Osteoblast (primary cell): ENCODE data around the gene FIBIN. TPM values are rescaled to one million over a fixed set of nuclear protein-coding genes. Genes with fewer than 3 reads are reported as not detected.

Source experiments
- DNase-seq: peaks from one replicate; pipeline ENCODE4 v3.0.0; 2011; ENCODE audit warnings: low spot score, mixed read lengths; ENCODE audit not compliant: insufficient read length; ENCODE audit errors: missing footprints
- H2AFZ ChIP-seq: 2 replicates; pipeline ENCODE4 v1.6.0; 2011; ENCODE audit warnings: mild to moderate bottlenecking, low read length
- H3K27ac ChIP-seq: 2 replicates; pipeline ENCODE4 v1.5.1; 2011; ENCODE audit warnings: mild to moderate bottlenecking, low read depth, low read length, moderate library complexity
- H3K27me3 ChIP-seq: 2 replicates; pipeline ENCODE4 v1.6.0; 2012; ENCODE audit warnings: mild to moderate bottlenecking, control low read depth, inconsistent platforms, low read length, moderate library complexity; ENCODE audit not compliant: insufficient read depth
- H3K36me3 ChIP-seq: 2 replicates; pipeline ENCODE4 v1.5.1; 2011; ENCODE audit warnings: mild to moderate bottlenecking, low read length, control low read depth, moderate library complexity; ENCODE audit not compliant: insufficient read depth
- H3K4me1 ChIP-seq: 2 replicates; pipeline ENCODE4 v1.5.1; 2011; ENCODE audit warnings: mild to moderate bottlenecking, low read length, control low read depth, moderate library complexity; ENCODE audit not compliant: insufficient read depth
- H3K4me2 ChIP-seq: 2 replicates; pipeline ENCODE4 v1.6.0; 2011; ENCODE audit warnings: mild to moderate bottlenecking, low read length; ENCODE audit not compliant: insufficient read depth
- H3K4me3 ChIP-seq: fragments of 200-600 bp; sonication (generic); 3 replicates; pipeline ENCODE4 v1.5.1; 2012; ENCODE audit warnings: mild to moderate bottlenecking, low read length, inconsistent platforms; ENCODE audit not compliant: insufficient read depth
- H3K79me2 ChIP-seq: 2 replicates; pipeline ENCODE4 v1.6.0; 2012; ENCODE audit warnings: mild to moderate bottlenecking, low read length, control low read depth, inconsistent platforms; ENCODE audit not compliant: insufficient read depth
- H3K9me3 ChIP-seq: 2 replicates; pipeline ENCODE4 v1.5.1; 2011; ENCODE audit warnings: low read depth, low read length, control low read depth
- H4K20me1 ChIP-seq: 2 replicates; pipeline ENCODE4 v1.6.0; 2012; ENCODE audit warnings: mild to moderate bottlenecking, low read length, control low read depth; ENCODE audit not compliant: insufficient read depth
- total RNA-seq: library from RNA; depleted of rRNA; stranded (reverse); fragments of >200 nt; gene quantifications from 2 replicates; pipeline ENCODE4 v1.2.3, GENCODE V29; 2012
- TF ChIP-seq, protein P1 (sequence below): IDR thresholded peaks from 2 replicates; pipeline ENCODE4 v1.5.1; 2011; ENCODE audit warnings: mild to moderate bottlenecking, low read depth, low read length, moderate library complexity; ENCODE audit errors: extremely low read depth

The FIBIN gene
- total RNA-seq, 1 donor: 30.0 TPM

DNA sequence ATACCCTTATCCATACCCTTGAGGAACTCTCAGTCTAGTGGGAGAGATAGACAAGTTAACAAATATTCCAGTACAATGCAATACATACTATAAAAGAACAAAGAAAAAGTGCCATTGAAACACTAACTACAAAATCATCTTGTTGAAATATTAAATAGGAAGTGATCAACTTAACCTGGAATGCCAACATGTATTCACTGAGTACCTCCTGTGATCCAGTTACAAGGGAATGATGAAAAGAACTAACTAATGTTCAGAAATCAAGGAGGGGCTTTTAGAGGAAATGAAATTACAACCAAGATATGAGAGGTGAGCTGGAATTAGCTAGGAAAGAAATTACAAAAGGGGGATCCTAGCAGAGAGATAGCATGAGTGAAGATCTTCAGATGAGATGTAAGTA, 6.2 kb upstream of the FIBIN start:
- H2AFZ ChIP-seq: no peak overlapping the region
- H3K4me1 ChIP-seq: peaks cover 23% of the 10 kb centered on the region
- H3K9me3 ChIP-seq: no peaks in the 10 kb centered on the region
- H3K79me2 ChIP-seq: no peaks in the 10 kb centered on the region
- TF ChIP-seq, protein P1, sequence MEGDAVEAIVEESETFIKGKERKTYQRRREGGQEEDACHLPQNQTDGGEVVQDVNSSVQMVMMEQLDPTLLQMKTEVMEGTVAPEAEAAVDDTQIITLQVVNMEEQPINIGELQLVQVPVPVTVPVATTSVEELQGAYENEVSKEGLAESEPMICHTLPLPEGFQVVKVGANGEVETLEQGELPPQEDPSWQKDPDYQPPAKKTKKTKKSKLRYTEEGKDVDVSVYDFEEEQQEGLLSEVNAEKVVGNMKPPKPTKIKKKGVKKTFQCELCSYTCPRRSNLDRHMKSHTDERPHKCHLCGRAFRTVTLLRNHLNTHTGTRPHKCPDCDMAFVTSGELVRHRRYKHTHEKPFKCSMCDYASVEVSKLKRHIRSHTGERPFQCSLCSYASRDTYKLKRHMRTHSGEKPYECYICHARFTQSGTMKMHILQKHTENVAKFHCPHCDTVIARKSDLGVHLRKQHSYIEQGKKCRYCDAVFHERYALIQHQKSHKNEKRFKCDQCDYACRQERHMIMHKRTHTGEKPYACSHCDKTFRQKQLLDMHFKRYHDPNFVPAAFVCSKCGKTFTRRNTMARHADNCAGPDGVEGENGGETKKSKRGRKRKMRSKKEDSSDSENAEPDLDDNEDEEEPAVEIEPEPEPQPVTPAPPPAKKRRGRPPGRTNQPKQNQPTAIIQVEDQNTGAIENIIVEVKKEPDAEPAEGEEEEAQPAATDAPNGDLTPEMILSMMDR: no peak
- peak; percentile 58 for DNase-seq
- H3K4me3 ChIP-seq: no peak overlapping the region
- H3K4me2 ChIP-seq: no peak overlapping the region
- no peaks in the 10 kb centered on the region for H3K27me3 ChIP-seq
- no peak overlapping the region for H3K27ac ChIP-seq
- H4K20me1 ChIP-seq: no peaks in the 10 kb centered on the region
- no peaks in the 10 kb centered on the region for H3K36me3 ChIP-seq

DNA sequence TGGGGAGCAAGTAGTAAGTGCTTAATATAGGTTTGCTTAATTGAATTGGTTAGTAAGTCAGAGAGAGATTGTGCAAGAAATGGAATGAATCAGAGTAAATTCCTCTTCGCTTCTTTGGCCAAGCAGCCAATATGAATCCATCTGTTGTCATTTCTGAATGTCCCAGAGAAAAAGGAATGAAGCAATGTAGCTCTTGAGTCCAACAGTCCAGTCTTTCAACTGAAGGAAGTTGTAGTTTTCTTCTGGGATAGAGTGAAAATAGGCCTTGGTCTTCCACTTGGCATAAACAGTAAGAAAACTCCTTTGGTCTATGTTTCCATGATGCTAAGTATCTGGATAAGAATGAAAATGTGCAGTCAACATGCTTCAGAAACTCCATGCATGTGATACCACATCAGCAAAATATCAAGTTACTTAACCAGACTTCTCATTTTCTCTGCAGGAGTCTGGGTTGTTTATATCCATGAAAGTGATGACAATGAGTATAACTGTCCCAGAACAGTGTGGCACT, 1.8 kb upstream of the FIBIN start:
- Histone ChIP-seq H4K20me1 (no peaks in the 10 kb centered on the region), H3K27ac (peak overlapping the region; percentile 67), H3K4me3 (no peak overlapping the region), H3K79me2 (peaks cover 6% of the 10 kb centered on the region), H3K4me2 (peak overlapping the region; percentile 43), H2AFZ (no peak overlapping the region), H3K9me3 (no peaks in the 10 kb centered on the region), H3K4me1 (peaks cover 20% of the 10 kb centered on the region), H3K36me3 (no peaks in the 10 kb centered on the region), H3K27me3 (no peaks in the 10 kb centered on the region)
- TF ChIP-seq, protein P1: no peak
- DNase-seq: peak; percentile 88

DNA sequence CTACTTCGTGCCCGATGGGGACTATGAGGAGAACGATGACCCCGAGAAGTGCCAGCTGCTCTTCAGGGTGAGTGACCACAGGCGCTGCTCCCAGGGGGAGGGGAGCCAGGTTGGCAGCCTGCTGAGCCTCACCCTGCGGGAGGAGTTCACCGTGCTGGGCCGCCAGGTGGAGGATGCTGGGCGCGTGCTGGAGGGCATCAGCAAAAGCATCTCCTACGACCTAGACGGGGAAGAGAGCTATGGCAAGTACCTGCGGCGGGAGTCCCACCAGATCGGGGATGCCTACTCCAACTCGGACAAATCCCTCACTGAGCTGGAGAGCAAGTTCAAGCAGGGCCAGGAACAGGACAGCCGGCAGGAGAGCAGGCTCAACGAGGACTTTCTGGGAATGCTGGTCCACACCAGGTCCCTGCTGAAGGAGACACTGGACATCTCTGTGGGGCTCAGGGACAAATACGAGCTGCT, 751 bp downstream of the FIBIN start:
- H3K4me3 ChIP-seq: peak overlapping the region; percentile 83
- no peaks in the 10 kb centered on the region for H3K27me3 ChIP-seq
- no peaks in the 10 kb centered on the region for H4K20me1 ChIP-seq
- peak overlapping the region; percentile 91 for H2AFZ ChIP-seq
- H3K4me1 ChIP-seq: peaks cover 20% of the 10 kb centered on the region
- no peaks in the 10 kb centered on the region for H3K9me3 ChIP-seq
- no peak for DNase-seq
- peaks cover 6% of the 10 kb centered on the region for H3K79me2 ChIP-seq
- TF ChIP-seq, protein P1: no peak
- H3K4me2 ChIP-seq: peak overlapping the region; percentile 86
- H3K27ac ChIP-seq: no peak overlapping the region
- H3K36me3 ChIP-seq: no peaks in the 10 kb centered on the region

DNA sequence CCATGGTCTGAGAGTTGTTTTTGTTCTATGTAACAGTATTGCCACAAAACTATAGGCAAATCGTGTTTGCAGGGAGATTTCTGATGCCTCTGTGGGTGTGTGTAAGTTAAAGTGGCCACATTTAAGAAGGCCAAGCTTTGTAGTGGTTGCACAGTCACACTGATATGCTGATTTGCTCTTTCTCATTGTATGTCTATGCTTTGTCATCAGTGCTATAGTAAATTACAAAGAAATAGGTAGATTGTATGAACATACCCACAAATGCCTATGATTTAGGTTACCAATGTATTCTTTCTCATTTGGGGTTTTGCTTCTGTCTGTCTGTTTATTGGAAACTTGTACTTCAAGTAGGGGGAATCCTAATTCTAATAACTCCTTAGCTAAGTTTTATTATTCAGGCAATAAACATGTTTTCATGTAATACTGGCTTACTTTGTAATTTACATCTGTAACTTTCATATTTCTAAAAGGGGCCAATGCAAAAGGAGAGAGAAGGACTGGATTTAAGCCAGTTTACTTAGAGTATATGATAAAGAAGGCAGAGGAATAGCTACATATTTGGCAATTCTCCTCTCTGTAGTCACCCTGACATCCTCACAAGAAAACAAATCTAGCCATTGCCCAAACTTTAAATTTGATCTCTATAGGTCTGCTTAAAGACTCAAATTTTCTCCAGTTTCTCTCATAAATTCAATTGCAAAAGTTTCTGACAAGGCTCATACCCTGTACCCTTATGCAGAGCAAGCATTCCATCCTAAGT, 2.0 kb downstream of the FIBIN start:
- Histone ChIP-seq H3K4me1 (peaks cover 20% of the 10 kb centered on the region), H2AFZ (no peak overlapping the region), H3K9me3 (no peaks in the 10 kb centered on the region), H3K36me3 (no peaks in the 10 kb centered on the region), H3K79me2 (peaks cover 6% of the 10 kb centered on the region), H4K20me1 (no peaks in the 10 kb centered on the region), H3K4me3 (no peak overlapping the region), H3K4me2 (no peak overlapping the region), H3K27ac (no peak overlapping the region), H3K27me3 (no peaks in the 10 kb centered on the region)
- TF ChIP-seq, protein P1: no peak
- DNase-seq: no peak
